MCF 10A (cell line): ENCODE data around the gene SLC9A1. TPM values are rescaled to one million over a fixed set of nuclear protein-coding genes. Genes with fewer than 3 reads are reported as not detected.
A peak's percentile ranks its signal among the peaks of the same experiment; 100 is the strongest.

Source experiments
- BruUV-seq: library from RNA; stranded (reverse); fragments of 400-500 nt; replicated peaks from 2 replicates; lab custom pipeline; 2021; lab: Mats Ljungman, UMichigan
- CTCF ChIA-PET: fragments of 300-600 bp; sonication (Branson Sonifier 250); formaldehyde crosslinking; extraction: SDS; loops from one replicate; lab custom pipeline; 2021; ENCODE audit warnings: antibody characterized with exemption, inconsistent platforms; lab: Yijun Ruan, JAX
- POLR2A ChIA-PET: fragments of 300-600, 350-650 bp; sonication (Branson Sonifier 250); formaldehyde crosslinking; extraction: SDS; loops from one replicate; lab custom pipeline; 2020; ENCODE audit warnings: antibody characterized with exemption, inconsistent platforms; lab: Yijun Ruan, JAX
- DNase-seq: peaks from one replicate; pipeline ENCODE4 v3.0.0-alpha.2; 2018; ENCODE audit not compliant: unreplicated experiment
- H3K27ac Mint-ChIP-seq: one replicate; pipeline ENCODE4 v1.8.0; 2022; ENCODE audit warnings: mild to moderate bottlenecking, low read depth, mixed read lengths; ENCODE audit not compliant: unreplicated experiment
- H3K27me3 Mint-ChIP-seq: one replicate; pipeline ENCODE4 v1.8.0; 2022; ENCODE audit warnings: mixed read lengths; ENCODE audit not compliant: insufficient read depth, unreplicated experiment
- H3K36me3 Mint-ChIP-seq: one replicate; pipeline ENCODE4 v1.8.0; 2022; ENCODE audit warnings: mild to moderate bottlenecking, moderate library complexity, mixed read lengths; ENCODE audit not compliant: insufficient read depth, unreplicated experiment
- H3K4me1 Mint-ChIP-seq: one replicate; pipeline ENCODE4 v1.8.0; 2022; ENCODE audit warnings: mixed read lengths; ENCODE audit not compliant: insufficient read depth, unreplicated experiment
- H3K4me3 Mint-ChIP-seq: one replicate; pipeline ENCODE4 v1.8.0; 2022; ENCODE audit warnings: mild to moderate bottlenecking, moderate library complexity, mixed read lengths; ENCODE audit not compliant: unreplicated experiment
- H3K9me3 Mint-ChIP-seq: one replicate; pipeline ENCODE4 v1.8.0; 2022; ENCODE audit warnings: mixed read lengths; ENCODE audit not compliant: unreplicated experiment
- CTCF ChIP-seq: fragments of 200-600 bp; IDR thresholded peaks from one replicate; pipeline ENCODE4 v1.8.0; 2022; ENCODE audit warnings: antibody characterized with exemption, mild to moderate bottlenecking; ENCODE audit not compliant: unreplicated experiment
- intact Hi-C: fragments of 100-400 bp; cut with micrococcal nuclease; formaldehyde crosslinking; loops from 2 replicates; pipeline ENCODE4 v1.14.1; 2022
- total RNA-seq: library from RNA; stranded (reverse); gene quantifications from 2 replicates; pipeline ENCODE4 v1.2.3, GENCODE V29; 2022

The SLC9A1 gene
- total RNA-seq, 1 experiment from 2014 or later: 88.8 TPM

- intact Hi-C loops: no loop called here
- TF ChIP-seq CTCF: no peak
- Mint-ChIP-seq H3K4me1 (peaks cover 69% of the 10 kb centered on the region), H3K27me3 (no peaks in the 10 kb centered on the region), H3K27ac (no peak overlapping the region), H3K4me3 (no peak overlapping the region), H3K9me3 (no peaks in the 10 kb centered on the region), H3K36me3 (peaks cover 3% of the 10 kb centered on the region)
- no TSS peak for BruUV-seq
- ChIA-PET CTCF (interaction anchor here (0.6 to 1.3 kb wide), 9 partner anchors 14 to 160 kb away, joined by 3 to 5 read pairs (median 3); no protein-coding TSS in a partner anchor), POLR2A (interaction anchor here (0.6 to 8.8 kb wide), 6 partner anchors 8 to 201 kb away, joined by 3 to 111 read pairs (median 5); partner anchors contain the start of genes SLC9A1 and SYTL1)
- peak; percentile 74 for DNase-seq
These were observed 13.5 kb downstream of the SLC9A1 start for GRCh38 chr1:27141266-27142003.

- H3K4me1 Mint-ChIP-seq: peaks cover 65% of the 10 kb centered on the region
- BruUV-seq: no TSS peak
- H3K9me3 Mint-ChIP-seq: no peaks in the 10 kb centered on the region
- H3K4me3 Mint-ChIP-seq: no peak overlapping the region
- no peaks in the 10 kb centered on the region for H3K27me3 Mint-ChIP-seq
- no peak for DNase-seq
- H3K27ac Mint-ChIP-seq: peak overlapping the region; percentile 35
- no peak for TF ChIP-seq CTCF
- POLR2A ChIA-PET: interaction anchor here (0.8 to 8.8 kb wide), 4 partner anchors 10 to 27 kb away, joined by 3 to 111 read pairs (median 26); partner anchors contain the start of gene SLC9A1
- CTCF ChIA-PET: interaction anchor here (0.6 to 1.7 kb wide), 6 partner anchors 15 to 159 kb away, joined by 3 to 9 read pairs (median 4); partner anchors contain the start of gene SLC9A1
- peaks cover 7% of the 10 kb centered on the region for H3K36me3 Mint-ChIP-seq
- intact Hi-C loops: no loop called here
These were observed 14.9 kb downstream of the SLC9A1 start for GRCh38 chr1:27139980-27140379.

GRCh38 chr1:27138927-27139326 lies 16.0 kb downstream of the SLC9A1 start:
- Mint-ChIP-seq H3K27ac (no peak overlapping the region), H3K4me1 (peaks cover 58% of the 10 kb centered on the region), H3K4me3 (no peak overlapping the region), H3K9me3 (no peaks in the 10 kb centered on the region), H3K27me3 (no peaks in the 10 kb centered on the region), H3K36me3 (peaks cover 9% of the 10 kb centered on the region)
- no peak for DNase-seq
- intact Hi-C loops: no loop called here
- no TSS peak for BruUV-seq
- ChIA-PET POLR2A (interaction anchor here (0.6 to 8.8 kb wide), 4 partner anchors 16 to 1168 kb away, joined by 3 to 111 read pairs (median 5); partner anchors contain the start of gene SLC9A1), CTCF (interaction anchor here (1.7 kb wide), 1 partner anchor 16 kb away, joined by 9 read pairs; the partner anchor contains the start of gene SLC9A1)
- TF ChIP-seq CTCF: no peak

- no peaks in the 10 kb centered on the region for H3K9me3 Mint-ChIP-seq
- ChIA-PET CTCF (interaction anchor here (1.7 kb wide), 1 partner anchor 16 kb away, joined by 9 read pairs; the partner anchor contains the start of gene SLC9A1), POLR2A (interaction anchor here (0.6 kb wide), 1 partner anchor 142 kb away, joined by 3 read pairs; no protein-coding TSS in a partner anchor)
- H3K27me3 Mint-ChIP-seq: no peaks in the 10 kb centered on the region
- no peak overlapping the region for H3K4me3 Mint-ChIP-seq
- intact Hi-C loops: no loop called here
- TF ChIP-seq CTCF: no peak
- H3K27ac Mint-ChIP-seq: no peak overlapping the region
- no TSS peak for BruUV-seq
- peaks cover 12% of the 10 kb centered on the region for H3K36me3 Mint-ChIP-seq
- H3K4me1 Mint-ChIP-seq: peaks cover 54% of the 10 kb centered on the region
- DNase-seq: no peak
These were observed 16.6 kb downstream of the SLC9A1 start for GRCh38 chr1:27138368-27138767.
